Renal pelvis (tissue), 4 donors: ENCODE data around the gene CERT1. TPM values are rescaled to one million over a fixed set of nuclear protein-coding genes. Genes with fewer than 3 reads are reported as not detected.

Experiments
- DNase-seq: peaks from one replicate; pipeline ENCODE4 v3.0.0-alpha.2; 2013
- polyA plus RNA-seq, 3 donors: library from polyadenylated mRNA; unstranded; fragments of 120-200 nt; gene quantifications; one replicate each; pipeline ENCODE4 v1.2.1, GENCODE V29; 2013; ENCODE audit not compliant: insufficient read length in 3 of 3

The CERT1 gene
- polyA plus RNA-seq, 3 donors, result 52.0 to 57.2 (median 57.1) TPM

DNA sequence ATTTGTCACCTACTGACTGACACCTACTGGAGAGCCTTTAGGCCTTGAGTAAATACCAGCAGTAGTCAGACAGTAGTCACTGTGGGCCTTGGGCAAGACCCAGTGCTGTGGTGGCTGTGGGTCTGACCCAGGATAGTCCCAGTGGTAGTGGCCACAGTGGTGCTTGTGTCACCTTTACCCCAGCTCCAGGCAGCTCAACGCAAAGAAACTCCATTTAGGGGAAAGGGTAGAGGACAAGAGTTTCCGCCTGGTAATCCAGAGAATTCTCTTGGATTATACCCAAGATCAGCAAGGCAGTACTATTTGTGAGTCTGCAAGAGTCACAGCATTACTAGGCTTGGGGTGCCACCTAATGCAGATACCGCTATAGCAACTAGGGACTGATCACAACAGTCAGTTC, 28.9 kb downstream of the CERT1 start:
- DNase-seq, result no peak

DNA sequence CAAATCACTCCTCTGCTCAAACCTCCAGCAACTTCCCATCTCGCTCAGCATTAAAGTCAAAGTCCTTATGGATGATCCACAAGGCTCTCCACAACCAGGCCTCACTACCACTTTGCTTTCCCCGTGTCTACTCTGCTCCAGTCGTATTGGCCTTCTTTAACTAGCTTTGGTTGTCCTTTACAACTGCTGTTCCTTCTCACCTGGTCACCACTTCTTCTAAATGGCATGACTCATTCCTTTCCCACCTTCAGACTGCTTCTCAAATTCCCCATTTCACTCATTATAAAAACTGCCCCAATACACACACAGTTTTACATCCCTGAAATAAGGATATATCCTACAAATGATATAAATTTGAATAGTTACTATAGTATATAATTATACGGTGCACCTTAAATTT, 30.4 kb downstream of the CERT1 start:
- DNase-seq, result no peak

DNA sequence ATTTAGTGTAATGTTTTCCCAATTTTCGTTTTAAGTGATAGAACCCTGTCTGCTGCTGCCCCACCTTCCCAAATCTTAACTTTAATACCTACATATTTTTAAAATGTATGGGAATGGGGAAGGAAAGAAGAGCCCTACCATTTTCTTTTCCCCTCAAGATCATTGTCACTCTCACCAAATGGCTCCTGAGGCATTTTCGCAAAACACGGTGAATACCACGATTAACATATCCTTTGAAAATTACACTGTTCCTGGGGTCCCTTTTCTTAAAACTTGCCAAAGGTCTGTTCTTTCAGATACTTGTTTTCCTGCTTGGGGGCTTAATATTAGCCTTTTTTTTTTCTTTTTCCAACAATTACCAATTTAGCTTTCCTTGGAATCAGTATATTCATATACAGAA, 36.1 kb downstream of the CERT1 start:
- no peak for DNase-seq

DNA sequence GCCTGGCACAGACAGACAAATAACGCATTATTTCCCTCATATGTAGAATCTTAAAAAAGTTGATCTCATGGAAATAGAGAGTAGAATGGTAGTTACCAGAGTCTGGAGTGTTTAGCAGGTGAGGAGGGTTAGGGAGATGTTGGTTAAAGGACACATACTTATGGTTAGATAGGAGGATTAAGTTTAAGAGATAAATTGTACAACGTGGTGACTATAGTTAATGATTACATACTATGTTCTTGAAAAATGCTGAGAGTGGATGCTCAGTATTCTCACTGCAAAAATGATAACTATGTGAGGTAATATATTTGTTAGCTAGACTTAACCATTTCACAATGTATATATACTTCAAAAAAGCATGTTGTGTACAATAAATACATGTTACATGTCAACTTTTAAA, 38.0 kb downstream of the CERT1 start:
- DNase-seq, result no peak

DNA sequence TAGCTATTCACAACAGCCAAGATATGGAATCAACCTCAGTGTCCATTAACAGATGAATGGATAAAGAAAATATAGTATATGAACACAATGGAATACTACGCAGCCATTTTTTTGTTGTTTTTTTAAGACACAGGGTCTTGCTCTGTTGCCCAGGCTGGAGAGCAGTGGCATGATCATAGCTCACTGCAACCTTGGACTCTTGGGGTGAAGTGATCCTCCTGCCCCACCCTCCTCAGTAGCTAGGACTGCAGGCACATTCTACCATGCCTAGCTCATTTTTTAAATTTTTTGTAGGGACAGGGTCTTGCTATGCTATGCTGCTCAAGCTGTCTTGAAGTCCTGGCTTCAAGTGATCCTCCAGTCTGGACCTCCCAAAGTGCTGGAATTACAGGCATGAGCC, 38.5 kb downstream of the CERT1 start:
- DNase-seq, result no peak

DNA sequence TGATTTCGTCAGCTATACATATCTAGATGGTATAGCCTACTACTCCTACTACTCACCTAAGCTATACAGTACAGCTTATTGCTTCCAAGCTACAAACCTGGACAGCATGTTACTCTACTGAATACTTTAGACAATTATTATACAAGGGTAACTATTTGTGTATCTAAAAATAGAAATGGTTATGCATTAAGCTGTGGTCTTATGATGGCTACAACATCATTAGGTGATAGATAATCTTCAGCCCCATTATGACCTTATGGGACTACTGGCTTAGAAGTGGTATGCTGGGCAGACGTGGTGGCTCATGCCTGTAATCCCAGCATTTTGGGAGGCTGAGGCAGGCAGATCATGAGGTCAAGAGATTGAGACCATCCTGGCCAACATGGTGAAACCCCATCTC, 40.2 kb downstream of the CERT1 start:
- no peak for DNase-seq

DNA sequence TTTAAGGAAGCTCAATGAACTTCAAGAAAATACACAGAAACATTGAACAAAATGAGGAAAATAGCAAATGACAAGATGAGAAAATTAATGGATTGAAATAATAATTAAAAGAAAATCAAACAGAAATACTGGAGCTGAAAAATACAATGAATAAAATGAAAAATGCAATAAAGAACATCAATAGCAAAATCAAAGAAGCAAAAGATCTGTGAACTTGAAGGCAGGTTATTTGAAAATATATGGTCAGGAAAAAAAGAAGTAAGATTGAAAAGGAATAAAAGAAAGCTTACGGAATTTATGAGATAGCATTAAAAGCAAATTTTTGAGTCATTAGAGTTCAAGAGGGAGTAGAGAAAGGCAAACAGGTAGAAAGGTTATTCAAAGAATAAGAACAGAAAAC, 42.4 kb downstream of the CERT1 start:
- no peak for DNase-seq

DNA sequence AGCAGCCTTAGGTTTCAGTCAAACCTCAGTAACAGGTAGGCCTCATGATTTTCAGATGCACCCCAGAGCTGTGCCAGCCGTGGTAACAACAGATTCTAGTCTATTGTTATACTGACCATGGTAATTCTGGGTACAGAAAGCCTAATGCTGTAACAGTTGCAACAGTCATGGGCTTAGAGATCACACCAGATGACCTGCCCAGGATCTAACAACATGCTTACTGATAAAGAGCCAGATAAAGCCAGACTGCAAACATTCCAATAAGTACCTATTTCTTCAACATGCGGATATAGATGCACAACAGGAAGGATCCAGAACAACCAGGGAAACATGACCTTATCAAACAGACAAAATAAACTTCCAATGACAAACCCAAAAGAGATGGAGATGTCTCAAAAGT, 42.8 kb downstream of the CERT1 start:
- no peak for DNase-seq

DNA sequence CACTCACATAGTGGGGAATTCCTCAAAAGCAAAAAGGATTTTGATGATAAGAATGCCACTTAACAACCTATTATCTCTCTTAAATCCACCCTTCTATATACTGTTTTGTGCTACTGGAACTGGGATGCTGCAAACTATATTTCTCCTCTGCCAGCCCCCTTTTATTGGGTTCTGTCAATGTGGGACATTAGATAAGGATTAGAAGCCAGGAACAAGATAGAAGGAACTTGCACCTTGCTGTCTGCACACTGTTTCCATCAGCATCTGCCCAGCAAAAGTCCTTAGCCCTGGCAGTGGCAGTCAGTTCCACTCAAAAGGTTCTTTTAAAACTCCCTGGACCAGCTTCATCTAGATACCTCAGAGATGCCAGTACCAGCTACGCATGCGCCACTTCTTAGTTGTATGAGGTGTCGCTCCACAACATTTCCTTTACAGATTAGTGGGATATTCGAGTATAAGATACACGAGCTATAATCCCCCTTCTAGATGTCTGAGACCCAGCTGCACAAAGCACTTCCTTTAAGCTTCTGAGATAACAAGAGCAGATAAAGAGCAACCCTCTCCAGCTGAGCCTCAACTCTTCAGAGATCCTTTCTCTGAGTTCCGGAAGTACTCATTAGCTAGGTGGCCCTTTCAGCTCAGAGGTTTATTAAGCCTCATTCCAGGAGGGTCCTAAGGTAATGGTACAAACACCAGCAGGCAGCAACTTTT, 45.3 kb downstream of the CERT1 start:
- no peak for DNase-seq

DNA sequence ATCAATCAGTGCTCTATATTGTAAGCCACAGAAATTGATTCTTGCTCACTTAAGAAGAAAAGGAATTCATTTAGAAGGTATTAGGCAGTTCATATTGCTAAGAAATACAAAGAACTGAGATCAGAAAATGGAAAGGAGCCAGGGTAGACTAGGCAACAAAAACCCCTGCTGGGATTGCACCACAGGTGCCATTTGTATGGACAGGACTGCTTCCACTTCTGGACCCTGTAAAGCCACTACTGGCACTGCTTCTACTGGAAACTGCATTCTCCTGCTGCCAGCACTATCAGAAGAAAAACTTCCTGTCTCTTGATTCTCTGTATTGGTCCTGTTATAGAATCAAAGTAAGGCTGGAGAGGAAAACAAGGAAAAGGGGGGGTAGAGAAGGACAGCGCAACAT, 45.9 kb downstream of the CERT1 start:
- no peak for DNase-seq

DNA sequence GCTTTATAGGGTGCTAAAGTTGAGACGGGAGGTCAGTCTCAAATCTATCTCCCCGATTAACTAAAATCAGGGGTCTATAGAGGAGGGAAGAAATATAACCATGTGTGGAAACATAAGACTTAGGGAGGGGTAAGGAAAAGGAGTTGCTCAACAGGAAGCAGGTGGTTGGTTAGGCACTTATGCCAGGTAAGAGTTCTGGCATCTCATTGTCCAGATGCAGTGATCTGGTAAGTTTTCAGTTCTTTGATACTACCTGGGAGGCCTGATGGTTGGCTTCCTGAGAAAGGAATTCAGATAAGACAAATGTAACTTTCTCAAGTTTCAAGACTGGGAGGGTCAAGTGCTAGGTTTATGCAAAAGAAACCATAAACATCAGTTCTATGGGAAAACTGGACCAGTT, 47.7 kb downstream of the CERT1 start:
- DNase-seq, result no peak

DNA sequence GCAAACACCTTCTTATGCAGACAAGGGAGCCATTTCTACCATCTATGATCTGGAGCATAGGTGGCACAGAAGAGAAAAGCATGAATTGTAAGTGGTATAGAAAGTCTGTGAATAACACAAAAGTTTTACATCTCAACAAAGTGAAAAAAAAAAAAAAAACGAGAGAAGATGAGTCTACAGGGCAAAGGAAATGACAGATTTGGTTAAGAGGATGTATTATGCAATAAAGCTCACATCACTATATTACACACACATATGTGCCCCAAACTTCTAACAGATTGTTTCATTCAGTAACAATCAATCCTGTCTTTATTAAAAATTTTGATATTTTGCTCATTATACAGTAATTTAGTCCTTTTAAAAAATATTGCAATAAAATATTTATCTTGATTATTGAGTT, 49.8 kb downstream of the CERT1 start:
- no peak for DNase-seq

DNA sequence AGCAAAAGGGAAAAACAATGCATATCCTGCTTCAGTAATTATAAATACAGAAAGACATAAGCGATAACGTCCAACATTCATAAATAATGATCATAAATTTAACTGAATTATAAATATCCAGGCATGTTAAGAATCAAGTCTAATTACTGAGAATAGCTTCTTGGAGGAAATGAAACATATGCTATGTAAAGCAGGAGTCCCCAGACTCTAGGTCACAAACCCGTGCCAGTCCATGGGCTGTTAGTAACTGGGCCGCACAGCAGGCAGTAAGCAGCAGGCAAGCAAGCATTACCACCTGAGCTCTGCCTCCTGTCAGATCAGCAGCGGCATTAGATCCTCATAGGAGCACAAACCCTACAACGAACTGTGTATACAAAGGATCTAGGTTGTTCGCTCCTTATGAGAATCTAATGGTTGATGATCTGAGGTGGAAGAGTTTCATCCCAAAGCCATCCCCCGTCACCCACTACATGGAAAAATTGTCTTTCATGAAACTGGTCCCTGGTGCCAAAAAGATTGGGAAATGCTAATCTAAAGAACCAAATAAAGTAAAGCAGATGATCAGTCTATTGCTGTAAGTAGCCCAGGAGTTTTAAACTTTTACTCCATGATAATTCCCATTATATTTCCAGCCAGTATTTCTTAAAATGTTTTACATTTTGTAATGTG, 50.4 kb downstream of the CERT1 start:
- peak; percentile 9 for DNase-seq

DNA sequence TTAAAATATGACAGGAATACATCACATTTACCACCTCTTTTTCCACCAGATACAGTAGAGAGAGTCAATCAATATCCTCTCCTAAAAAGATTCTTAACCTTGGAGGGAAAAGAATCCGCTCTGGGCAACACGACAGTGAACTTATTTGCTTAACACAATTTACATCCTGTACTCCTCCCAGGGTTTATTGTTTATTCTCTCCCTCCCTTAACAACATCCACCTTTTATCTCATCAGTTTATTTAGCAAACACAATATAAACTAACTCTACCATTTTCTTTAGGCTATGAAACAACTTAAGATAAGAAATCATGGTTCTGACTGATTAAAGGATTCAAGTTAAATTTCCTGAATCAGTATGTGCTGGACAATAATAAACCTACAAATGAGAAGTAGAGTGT, 50.9 kb downstream of the CERT1 start:
- DNase-seq, result no peak

DNA sequence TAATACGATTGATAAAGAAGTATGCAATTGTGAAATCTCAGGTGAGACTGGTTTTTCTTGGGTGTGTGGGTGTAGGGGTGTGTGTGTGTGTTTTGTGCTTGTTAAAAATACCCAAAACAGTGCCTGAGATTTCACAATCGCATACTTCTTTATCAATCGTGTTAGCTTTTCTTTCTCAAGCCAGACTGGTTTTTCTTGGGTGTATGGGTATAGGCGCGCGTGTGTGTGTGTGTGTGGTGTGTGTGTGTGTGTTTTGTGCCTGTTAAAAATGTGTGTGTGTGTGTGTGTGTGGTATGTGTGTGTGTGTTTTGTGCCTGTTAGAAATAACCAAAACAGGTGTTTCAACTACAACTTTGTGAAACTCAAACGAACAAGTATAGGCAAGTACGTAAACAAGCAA, 53.7 kb downstream of the CERT1 start:
- no peak for DNase-seq

DNA sequence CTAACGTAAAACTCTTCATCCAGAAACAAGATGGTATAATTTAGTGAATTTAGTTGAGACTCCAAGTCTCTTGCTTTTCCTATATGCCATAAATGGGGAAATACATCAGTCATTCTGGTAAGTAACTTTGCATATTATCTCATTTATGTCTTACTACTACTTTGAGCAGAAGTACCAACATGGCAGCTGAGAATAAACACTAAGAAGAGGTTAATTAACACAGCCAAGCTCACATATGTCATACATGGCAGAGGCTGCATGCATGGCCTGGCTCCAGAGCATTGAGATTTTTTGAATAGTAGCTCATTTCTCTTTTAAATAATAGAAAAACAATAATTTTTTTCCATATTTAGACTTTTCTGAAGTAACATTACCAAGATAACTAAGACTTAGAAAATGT, 54.3 kb downstream of the CERT1 start:
- DNase-seq, result no peak

DNA sequence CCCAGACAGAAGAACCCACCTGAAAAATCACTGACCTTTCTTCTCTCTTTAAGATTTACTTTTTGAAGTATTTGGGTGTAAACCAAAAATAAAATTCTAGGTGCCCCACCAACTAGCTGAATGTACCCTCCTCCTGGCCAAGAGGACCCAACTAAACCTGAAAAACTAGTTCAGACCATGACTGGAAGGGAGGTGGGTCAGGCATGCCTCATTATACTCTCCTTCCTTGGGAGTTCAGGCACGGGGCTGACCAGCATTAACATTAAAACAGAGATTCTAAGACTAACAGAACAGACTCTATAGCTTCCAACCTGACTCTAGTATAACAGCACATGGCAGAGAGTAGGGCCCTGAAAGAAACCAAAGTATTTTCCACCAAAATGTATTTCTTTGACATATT, 61.4 kb downstream of the CERT1 start:
- no peak for DNase-seq

DNA sequence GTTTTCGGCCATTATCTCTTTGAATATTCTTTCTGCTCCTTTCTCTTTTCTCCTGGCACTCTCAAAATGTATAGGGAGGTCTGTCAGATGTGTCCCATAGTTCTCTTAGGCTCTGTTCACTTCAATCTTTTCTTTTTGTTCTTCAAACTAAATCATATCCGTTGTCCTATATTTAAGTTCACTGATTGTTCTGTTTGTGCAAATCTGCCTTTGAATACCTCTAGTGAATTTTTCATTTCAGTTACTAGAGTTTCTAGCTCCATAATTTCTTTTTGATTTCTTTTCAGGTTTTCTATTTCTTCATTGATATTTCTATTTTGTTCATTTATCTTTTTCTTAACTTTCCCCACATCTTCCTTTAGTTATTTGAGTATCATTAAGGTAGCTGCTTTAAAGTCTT, 65.4 kb downstream of the CERT1 start:
- no peak for DNase-seq

DNA sequence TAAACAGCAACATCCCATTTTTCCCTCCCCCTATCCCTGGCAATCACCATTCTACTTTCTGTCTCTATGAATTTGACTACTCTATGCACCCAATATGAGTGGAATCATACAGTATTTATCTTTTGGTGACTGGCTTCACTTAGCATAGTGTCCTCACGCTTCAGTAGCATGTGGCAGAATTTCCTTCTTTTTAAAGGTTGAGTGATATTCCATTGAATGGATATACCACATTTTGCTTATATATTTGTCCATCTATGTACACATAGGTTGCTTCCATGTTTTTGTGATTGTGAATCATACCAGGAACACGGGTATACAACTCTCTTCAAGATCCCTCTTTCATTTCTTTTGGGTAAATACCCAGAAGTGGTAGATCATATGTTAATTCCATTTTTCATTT, 69.9 kb downstream of the CERT1 start:
- no peak for DNase-seq

DNA sequence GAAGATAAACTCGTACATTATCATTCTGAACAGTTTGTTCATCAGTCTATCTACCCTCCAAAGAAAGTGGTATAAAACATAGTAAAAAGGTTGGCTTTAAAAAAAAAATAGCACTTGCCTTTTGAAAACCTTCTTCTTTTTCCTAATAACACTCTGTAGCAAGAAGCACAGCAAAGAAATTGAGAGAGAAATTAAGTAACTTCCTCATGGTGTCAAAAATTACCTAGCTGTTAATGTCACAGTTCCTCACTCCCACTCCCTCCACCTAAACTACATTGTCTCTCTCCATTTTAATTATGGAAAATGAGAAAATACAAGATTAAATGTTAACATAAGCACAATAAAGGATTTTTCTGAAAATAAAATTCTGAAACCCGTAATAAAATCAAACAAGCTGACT, 72.2 kb downstream of the CERT1 start:
- no peak for DNase-seq

DNA sequence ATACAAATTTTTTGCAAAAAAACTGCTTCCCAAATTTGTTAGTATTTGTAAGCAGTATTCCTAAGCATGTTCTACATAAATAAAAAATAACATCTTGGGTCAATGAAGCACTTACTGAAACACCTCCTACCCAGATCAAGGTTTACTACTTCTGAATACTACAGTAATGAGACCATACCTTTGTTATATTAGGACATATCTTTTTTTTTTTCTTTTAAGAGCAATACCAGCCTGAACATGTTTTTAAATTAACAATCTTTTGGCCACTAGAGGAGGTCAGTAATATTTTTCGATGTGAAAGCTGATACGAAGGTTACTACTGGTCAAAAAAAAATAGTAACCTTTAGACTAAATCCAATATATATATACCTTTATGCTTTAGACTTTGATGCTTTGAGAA, 72.7 kb downstream of the CERT1 start:
- DNase-seq, result no peak

DNA sequence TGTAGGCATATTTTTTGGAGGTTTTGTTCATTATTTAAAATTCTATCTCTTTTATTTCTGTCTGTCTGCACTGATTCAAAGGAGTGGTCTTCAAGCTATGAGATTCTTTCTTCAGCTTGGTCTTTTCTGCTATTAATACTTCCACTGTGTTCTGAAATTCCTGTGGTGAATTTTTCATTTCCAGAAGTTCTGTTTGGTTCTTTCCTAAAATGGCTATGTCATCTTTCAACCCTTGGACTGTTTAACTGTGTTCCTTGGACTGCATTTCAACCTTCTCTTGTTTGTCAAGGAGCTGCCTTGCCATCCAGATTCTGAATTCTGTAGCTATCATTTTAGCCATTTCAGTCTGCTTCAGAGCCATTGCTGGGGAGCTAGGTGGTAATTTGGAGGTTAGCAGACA, 76.3 kb downstream of the CERT1 start:
- DNase-seq, result no peak

DNA sequence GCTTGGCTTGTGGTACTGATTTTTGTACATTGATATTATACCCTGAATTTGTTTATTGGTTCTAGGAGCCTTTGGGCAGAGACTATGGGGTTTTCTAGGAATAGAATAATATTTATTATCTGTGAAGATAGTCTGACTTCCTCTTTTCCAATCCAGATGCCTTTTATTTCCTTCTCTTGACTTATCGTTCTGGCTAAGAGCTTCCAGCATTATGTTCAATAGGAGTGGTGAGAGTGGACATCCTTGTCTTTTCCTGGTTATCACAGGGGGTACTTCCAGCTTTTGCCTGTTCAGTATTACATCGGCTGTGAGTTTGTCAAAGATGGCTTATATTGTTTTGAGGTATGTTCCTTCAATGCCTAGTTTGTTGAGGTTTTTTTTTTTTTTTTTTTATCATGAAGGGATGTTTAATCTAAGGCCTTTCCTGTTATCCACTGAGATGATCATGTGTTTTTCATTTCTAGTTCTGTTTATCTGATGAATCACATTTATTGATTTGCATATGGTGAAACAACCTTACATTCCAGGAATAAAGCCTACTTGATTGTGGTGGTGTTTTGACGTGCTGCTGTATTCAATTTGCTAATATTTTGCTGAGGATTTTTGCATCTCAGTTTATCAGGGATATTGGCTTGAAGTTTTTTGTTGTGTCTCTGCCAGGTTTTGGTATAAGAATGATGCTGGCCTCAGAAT, 77.5 kb downstream of the CERT1 start:
- DNase-seq, result no peak

DNA sequence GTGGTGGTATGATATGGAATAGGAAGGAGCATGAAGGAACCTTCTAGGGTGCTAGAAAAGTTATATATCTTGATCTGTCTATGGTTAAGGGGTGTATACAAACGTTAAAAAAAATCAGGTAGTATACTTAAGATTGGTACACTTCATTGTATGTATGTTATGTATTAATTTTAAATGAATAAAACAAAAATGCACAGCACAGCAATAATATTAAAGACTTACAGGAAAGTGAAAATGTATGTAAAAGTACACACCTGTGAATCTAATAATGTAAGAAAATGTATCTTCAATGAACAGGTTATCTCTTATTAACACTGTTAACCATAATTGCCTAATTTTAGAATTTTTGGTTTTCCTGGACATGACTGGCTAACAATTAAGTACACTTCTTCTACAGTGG, 97.2 kb downstream of the CERT1 start:
- DNase-seq, result no peak
